Measurements from ENCODE around the gene AFAP1L2. TPM values are rescaled to one million over a fixed set of nuclear protein-coding genes. Genes with fewer than 3 reads are reported as not detected.

AFAP1L2 gene
- total and polyA plus RNA-seq, 9 of the 15 experiments (the other 6 are each of a cell fraction or from before 2014, with no cell fraction given): 0.07 TPM; not detected in 8

DNA sequence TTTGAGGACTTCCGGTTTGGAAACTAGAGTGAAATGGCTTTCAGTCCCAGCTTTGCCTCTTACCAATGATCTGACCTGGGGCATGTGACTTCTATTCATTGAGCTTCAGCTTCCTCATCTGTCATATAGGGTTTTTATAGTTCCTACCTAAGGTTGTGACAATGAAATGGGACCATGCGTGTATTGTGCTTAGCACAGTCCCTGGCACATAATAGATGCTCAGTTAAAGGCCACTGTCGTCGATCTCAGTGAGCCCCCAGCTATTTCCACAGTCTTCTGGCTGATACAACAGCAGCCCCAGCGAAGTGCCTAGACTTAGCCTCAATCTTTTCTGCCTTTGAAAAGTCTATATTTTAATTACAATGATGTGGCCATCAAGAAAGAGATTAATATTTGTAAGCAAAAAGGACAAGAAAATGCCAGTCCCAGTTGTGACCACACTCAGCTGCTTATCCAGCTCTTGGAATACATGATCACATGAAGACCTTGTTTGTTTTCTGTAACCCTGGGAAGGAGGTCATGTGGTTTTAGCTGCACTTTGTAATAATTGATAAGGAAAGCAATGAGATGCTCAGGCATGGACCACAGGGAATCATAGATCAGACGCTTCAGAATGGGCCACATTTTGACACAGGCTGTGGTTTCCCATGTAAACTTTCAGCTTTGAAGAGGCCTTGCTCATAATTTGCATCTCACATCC, 120.6 kb downstream of the AFAP1L2 start:
- no peak overlapping the region for H3K4me3 ChIP-seq
- DNase-seq (ENCODE audit: extremely low read depth in 1 of 4, low spot score in 3 of 4): no peak
- no peaks in the 10 kb centered on the region for H3K9me3 ChIP-seq (replicated peaks; ENCODE audit: control insufficient read depth, insufficient read depth, low read depth, low read length)
- peaks cover 0 to 6% of the 10 kb centered on the region in 2 experiments; a peak in 2 of 5 replicates for H3K4me1 ChIP-seq (replicated peaks in 1 of 2; ENCODE audit: control insufficient read depth in 2 of 2, insufficient read depth in 2 of 2, low read length in 2 of 2)
- no peaks in the 10 kb centered on the region for H3K36me3 ChIP-seq (ENCODE audit: control insufficient read depth, insufficient read depth, low read length)
- no TSS peak for BruUV-seq (replicated peaks)
- FAIRE-seq: no peak
- peaks cover 0 to 32% of the 10 kb centered on the region in 2 experiments; a peak in 3 of 5 replicates for H3K27me3 ChIP-seq (ENCODE audit: control insufficient read depth in 2 of 2, insufficient read depth in 2 of 2, low read length in 2 of 2)
- ChIA-PET CTCF (ENCODE audit: low intra/inter-chr PET ratio) (no interaction called here), POLR2A (interaction anchor here (0.6 kb wide), 1 partner anchor 710 kb away, joined by 4 read pairs; no protein-coding TSS in a partner anchor)
- H3K4me2 ChIP-seq (ENCODE audit: insufficient read depth, low read length): no peak overlapping the region
- no peak for ATAC-seq
- no peaks in the 10 kb centered on the region for H3K9me1 ChIP-seq (ENCODE audit: control insufficient read depth, insufficient read depth, low read length)
- no peaks in the 10 kb centered on the region for H3K79me2 ChIP-seq (ENCODE audit: control insufficient read depth, insufficient read depth, low read length)
- TF ChIP-seq HNRNPK (IDR thresholded peaks at IDR 0.05; ENCODE audit: low read depth, low read length, poor library complexity, severe bottlenecking) (no peak), HNRNPH1 (optimal IDR thresholded peaks at IDR 0.05; ENCODE audit: low read depth, low read length) (no peak), CEBPB (tag; IDR thresholded peaks at IDR 0.05) (no peak), ZNF197 (CRISPR knock-in tag; IDR thresholded peaks at IDR 0.05; ENCODE audit: low read depth) (no peak), WHSC1 (IDR thresholded peaks at IDR 0.05; ENCODE audit: low read length) (no peak), ILF3 (IDR thresholded peaks at IDR 0.05; ENCODE audit: borderline replicate concordance) (no peak), XRCC3 (IDR thresholded peaks at IDR 0.05) (no peak), CHCHD3 (CRISPR knock-in tag; IDR thresholded peaks at IDR 0.05) (no peak)
- TF ChIP-seq, protein P1, sequence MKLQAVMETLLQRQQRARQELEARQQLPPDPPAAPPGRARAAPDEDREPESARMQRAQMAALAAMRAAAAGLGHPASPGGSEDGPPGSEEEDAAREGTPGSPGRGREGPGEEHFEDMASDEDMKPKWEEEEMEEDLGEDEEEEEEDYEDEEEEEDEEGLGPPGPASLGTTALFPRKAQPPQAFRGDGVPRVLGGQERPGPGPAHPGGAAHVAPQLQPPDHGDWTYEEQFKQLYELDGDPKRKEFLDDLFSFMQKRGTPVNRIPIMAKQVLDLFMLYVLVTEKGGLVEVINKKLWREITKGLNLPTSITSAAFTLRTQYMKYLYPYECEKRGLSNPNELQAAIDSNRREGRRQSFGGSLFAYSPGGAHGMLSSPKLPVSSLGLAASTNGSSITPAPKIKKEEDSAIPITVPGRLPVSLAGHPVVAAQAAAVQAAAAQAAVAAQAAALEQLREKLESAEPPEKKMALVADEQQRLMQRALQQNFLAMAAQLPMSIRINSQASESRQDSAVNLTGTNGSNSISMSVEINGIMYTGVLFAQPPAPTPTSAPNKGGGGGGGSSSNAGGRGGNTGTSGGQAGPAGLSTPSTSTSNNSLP (IDR thresholded peaks at IDR 0.05; ENCODE audit: borderline replicate concordance, low read depth, low read length): no peak
- in situ Hi-C loops (cut with MboI): no loop called here
- H3K9ac ChIP-seq (ENCODE audit: insufficient read depth in 1 of 2, low read depth in 2 of 2, low read length in 2 of 2): no peak overlapping the region
- intact Hi-C loops (cut with micrococcal nuclease): no loop called here
- no peaks in the 10 kb centered on the region for H4K20me1 ChIP-seq (replicated peaks; ENCODE audit: control insufficient read depth, insufficient read depth, low read length)
- H3K27ac ChIP-seq (ENCODE audit: extremely low read depth, low read depth, low read length): no peak overlapping the region
- H2AFZ ChIP-seq (ENCODE audit: low read depth, low read length): no peak overlapping the region
- WGBS (ENCODE audit: insufficient coverage, low coverage, missing lambda C conversion rate): 0% methylated on average over 5 of the region's 6 CpGs

Data from K562 (cell line).